ENCODE measurements around the gene SHROOM4. TPM values are rescaled to one million over a fixed set of nuclear protein-coding genes. Genes with fewer than 3 reads are reported as not detected.

The SHROOM4 gene
- total and polyA plus RNA-seq, 2 experiments from 2014 or later, result 1.9 to 8.5 TPM

- TF ChIP-seq REST (IDR thresholded peaks at IDR 0.05; ENCODE audit: unreplicated experiment) (no peak), NANOG (IDR thresholded peaks at IDR 0.05; ENCODE audit: borderline replicate concordance) (no peak), CREB1 (CRISPR knock-in tag; IDR thresholded peaks at IDR 0.05; ENCODE audit: low read depth) (no peak)
These were observed 62.9 kb downstream of the SHROOM4 start (continued) for GRCh38 chrX:50751091-50751490.

GRCh38 chrX:50747471-50747900 lies 66.5 kb downstream of the SHROOM4 start:
- no peaks in the 10 kb centered on the region for H3K36me3 ChIP-seq (ENCODE audit: insufficient read depth)
- peak; percentile 49 for DNase-seq (ENCODE audit: low spot score)
- H3K27me3 ChIP-seq (ENCODE audit: insufficient read depth), result no peaks in the 10 kb centered on the region

More at GRCh38 chrX:50747471-50747900, 66.5 kb downstream of the SHROOM4 start:
- H4K20me1 ChIP-seq (replicated peaks; ENCODE audit: insufficient read depth), result no peaks in the 10 kb centered on the region
- H3K9me2 ChIP-seq (ENCODE audit: insufficient read depth), result no peaks in the 10 kb centered on the region
- Mint-ChIP-seq H3K27me3 (ENCODE audit: insufficient read depth, low read depth, poor library complexity) (no peaks in the 10 kb centered on the region), H3K27ac (no peak overlapping the region), H3K9me3 (no peaks in the 10 kb centered on the region), H3K4me3 (no peak overlapping the region), H3K36me3 (ENCODE audit: low read depth) (no peaks in the 10 kb centered on the region), H3K4me1 (no peaks in the 10 kb centered on the region)
- H3K27ac ChIP-seq (ENCODE audit: low read depth), result no peak overlapping the region
- no peaks in the 10 kb centered on the region for H3F3A ChIP-seq (replicated peaks; ENCODE audit: low read depth)
- no peak overlapping the region for H3K4me3 ChIP-seq
- no peak for TF ChIP-seq JUNB (IDR thresholded peaks at IDR 0.05; ENCODE audit: unreplicated experiment)
- peak; percentile 78 to 81 for TF ChIP-seq CTCF (conservative IDR thresholded peaks at IDR 0.05; ENCODE audit: low read depth in 2 of 2)
- no peak for TF ChIP-seq ZNF462 (CRISPR knock-in tag; IDR thresholded peaks at IDR 0.05)
- ATAC-seq, result no peak; the same call in 2 of the 3 replicates
- H3K79me2 ChIP-seq (replicated peaks; ENCODE audit: insufficient read depth), result no peaks in the 10 kb centered on the region
- H2AFZ ChIP-seq, result no peak overlapping the region
- no peak overlapping the region for H3K4me2 ChIP-seq
- H3K4me1 ChIP-seq (ENCODE audit: insufficient read depth), result 0 out of 2 replicates have a peak, but pooled peaks cover 2% of the 10 kb centered on the region
